Neural cell (in vitro differentiated cells): Measurements from ENCODE around the gene CMTM6. TPM values are rescaled to one million over a fixed set of nuclear protein-coding genes. Genes with fewer than 3 reads are reported as not detected.

Experiments
- H2AFZ ChIP-seq: fragments of 200-600, 300-800 bp; sonication (generic), shearing (Covaris generic); 2 replicates; pipeline ENCODE4 v1.6.0; 2014; ENCODE audit warnings: low read depth, mild to moderate bottlenecking, antibody characterized with exemption, low read length, moderate library complexity
- H3F3A ChIP-seq: fragments of 200-600 bp; shearing (Covaris generic); 2 replicates; pipeline ENCODE4 v1.6.1; 2016; ENCODE audit warnings: mild to moderate bottlenecking, moderate library complexity, mixed read lengths, antibody characterized with exemption, low read length; ENCODE audit not compliant: insufficient read depth, poor library complexity, severe bottlenecking
- H3K27ac ChIP-seq: fragments of 200-600, 300-800 bp; sonication (generic), shearing (Covaris generic); 2 replicates; pipeline ENCODE4 v1.5.1; 2014; ENCODE audit warnings: mild to moderate bottlenecking, low read length, moderate library complexity
- H3K27me3 ChIP-seq: fragments of 300-800, 200-600 bp; sonication (generic), shearing (Covaris generic); 2 replicates; pipeline ENCODE4 v1.6.0; 2014; ENCODE audit warnings: mild to moderate bottlenecking, low read depth, low read length, moderate library complexity; ENCODE audit not compliant: insufficient read depth
- H3K36me3 ChIP-seq: fragments of 300-800, 200-600 bp; sonication (generic), shearing (Covaris generic); 2 replicates; pipeline ENCODE4 v1.5.1; 2014; ENCODE audit warnings: mild to moderate bottlenecking, antibody characterized with exemption, low read length, moderate library complexity; ENCODE audit not compliant: insufficient read depth
- H3K4me2 ChIP-seq: fragments of 300-800, 200-600 bp; sonication (generic), shearing (Covaris generic); 2 replicates; pipeline ENCODE4 v1.6.0; 2014; ENCODE audit warnings: mild to moderate bottlenecking, low read length
- H3K4me3 ChIP-seq: fragments of 300-800, 200-600 bp; sonication (generic), shearing (Covaris generic); 2 replicates; pipeline ENCODE4 v1.5.1; 2014; ENCODE audit warnings: mild to moderate bottlenecking, low read length, moderate library complexity
- H3K79me2 ChIP-seq: fragments of 200-600 bp; shearing (Covaris generic); replicated peaks from 2 replicates; pipeline ENCODE4 v1.6.0; 2014; ENCODE audit warnings: mild to moderate bottlenecking, low read length, moderate library complexity; ENCODE audit not compliant: insufficient read depth
- H3K9ac ChIP-seq: fragments of 300-800, 200-600 bp; sonication (generic), shearing (Covaris generic); 2 replicates; pipeline ENCODE4 v1.6.1; 2016; ENCODE audit warnings: mild to moderate bottlenecking, low read length, mixed read lengths
- H3K9me2 ChIP-seq: fragments of 200-600 bp; shearing (Covaris generic); 2 replicates; pipeline ENCODE4 v1.6.1; 2016; ENCODE audit warnings: mild to moderate bottlenecking, low read length, mixed read lengths; ENCODE audit not compliant: insufficient read depth
- H3K9me3 ChIP-seq: fragments of 200-600, 300-800 bp; sonication (generic), shearing (Covaris generic); 2 replicates; pipeline ENCODE4 v1.6.1; 2016; ENCODE audit warnings: mild to moderate bottlenecking, mixed run types, low read length, moderate library complexity, mixed read lengths
- H4K20me1 ChIP-seq: fragments of 200-600 bp; shearing (Covaris generic); 2 replicates; pipeline ENCODE4 v1.6.1; 2016; ENCODE audit warnings: mild to moderate bottlenecking, mixed run types; ENCODE audit not compliant: insufficient read depth
- CTCF ChIP-seq: fragments of 450-650 bp; IDR thresholded peaks from 2 replicates; pipeline ENCODE4 v1.5.1; 2014; ENCODE audit warnings: antibody characterized with exemption, mild to moderate bottlenecking, moderate library complexity; ENCODE audit not compliant: poor library complexity, severe bottlenecking
- EP300 ChIP-seq: fragments of 450-650 bp; conservative IDR thresholded peaks from 2 replicates; pipeline ENCODE4 v1.6.1; 2014; ENCODE audit warnings: antibody characterized with exemption, mild to moderate bottlenecking, moderate library complexity; ENCODE audit not compliant: poor library complexity, severe bottlenecking
- EZH2 ChIP-seq: fragments of 200-600, 300-800 bp; shearing (Covaris generic), sonication (generic); IDR thresholded peaks from 2 replicates; pipeline ENCODE4 v1.6.1; 2014; ENCODE audit warnings: antibody characterized with exemption, low read length, borderline replicate concordance, mild to moderate bottlenecking; ENCODE audit not compliant: insufficient read depth, poor library complexity, severe bottlenecking
- MXI1 ChIP-seq: fragments of 450-650 bp; conservative IDR thresholded peaks from 2 replicates; pipeline ENCODE4 v1.6.1; 2014; ENCODE audit warnings: antibody characterized with exemption, mild to moderate bottlenecking; ENCODE audit not compliant: poor library complexity, severe bottlenecking
- POLR2AphosphoS5 ChIP-seq: IDR thresholded peaks from 2 replicates; pipeline ENCODE4 v1.6.1; 2012
- RAD21 ChIP-seq: fragments of 450-650 bp; conservative IDR thresholded peaks from 2 replicates; pipeline ENCODE4 v1.6.1; 2014; ENCODE audit warnings: antibody characterized with exemption, mild to moderate bottlenecking, moderate library complexity
- REST ChIP-seq: IDR thresholded peaks from 2 replicates; pipeline ENCODE4 v1.6.1; 2012; ENCODE audit warnings: borderline replicate concordance
- SMC3 ChIP-seq: fragments of 450-650 bp; conservative IDR thresholded peaks from 2 replicates; pipeline ENCODE4 v1.6.1; 2014; ENCODE audit warnings: antibody characterized with exemption, mild to moderate bottlenecking, moderate library complexity; ENCODE audit not compliant: poor library complexity
- polyA plus RNA-seq: library from polyadenylated mRNA; depleted of rRNA; stranded (reverse); fragments of >200 nt; gene quantifications from 2 replicates; pipeline ENCODE4 v1.2.3, GENCODE V29; 2014

CMTM6 gene
- polyA plus RNA-seq, 1 donor from 2014 or later = 12.8 TPM

- no peak for TF ChIP-seq MXI1
- TF ChIP-seq EZH2 = no peak
- no peak for TF ChIP-seq POLR2AphosphoS5
- no peak for TF ChIP-seq CTCF
- no peak for TF ChIP-seq EP300
- TF ChIP-seq SMC3 = no peak
- Histone ChIP-seq H3K9me3 (no peaks in the 10 kb centered on the region), H3K36me3 (no peaks in the 10 kb centered on the region), H3K27ac (no peak overlapping the region), H2AFZ (no peak overlapping the region), H3K4me3 (no peak overlapping the region), H3K9me2 (no peaks in the 10 kb centered on the region), H3K4me2 (no peak overlapping the region), H3K9ac (no peak overlapping the region), H4K20me1 (no peaks in the 10 kb centered on the region), H3F3A (no peaks in the 10 kb centered on the region), H3K79me2 (no peaks in the 10 kb centered on the region), H3K27me3 (no peaks in the 10 kb centered on the region)
Observed at GRCh38 chr3:32457971-32458471, 44.6 kb downstream of the CMTM6 start.

- no peaks in the 10 kb centered on the region for H3K9me2 ChIP-seq
- H3K9me3 ChIP-seq = no peaks in the 10 kb centered on the region
- no peaks in the 10 kb centered on the region for H4K20me1 ChIP-seq
- no peaks in the 10 kb centered on the region for H3K79me2 ChIP-seq
- no peaks in the 10 kb centered on the region for H3F3A ChIP-seq
- H3K4me2 ChIP-seq = no peak overlapping the region
- no peak overlapping the region for H3K27ac ChIP-seq
- H3K27me3 ChIP-seq = no peaks in the 10 kb centered on the region
- H3K4me3 ChIP-seq = no peak overlapping the region
- TF ChIP-seq POLR2AphosphoS5 (no peak), CTCF (no peak)
- no peaks in the 10 kb centered on the region for H3K36me3 ChIP-seq
- no peak overlapping the region for H2AFZ ChIP-seq
- H3K9ac ChIP-seq = no peak overlapping the region
Observed at GRCh38 chr3:32456429-32457130, 46.1 kb downstream of the CMTM6 start.

GRCh38 chr3:32455609-32456428 lies 46.8 kb downstream of the CMTM6 start:
- Histone ChIP-seq H3K36me3 (no peaks in the 10 kb centered on the region), H3K79me2 (no peaks in the 10 kb centered on the region), H3K9me3 (no peaks in the 10 kb centered on the region), H3F3A (no peaks in the 10 kb centered on the region), H2AFZ (no peak overlapping the region), H3K4me2 (no peak overlapping the region), H3K27me3 (no peaks in the 10 kb centered on the region), H3K9ac (no peak overlapping the region), H4K20me1 (no peaks in the 10 kb centered on the region), H3K4me3 (no peak overlapping the region), H3K9me2 (no peaks in the 10 kb centered on the region), H3K27ac (no peak overlapping the region)
- TF ChIP-seq CTCF (no peak), RAD21 (no peak), SMC3 (no peak), MXI1 (no peak), EP300 (no peak), REST (no peak)
